HG03280 (cell line): ENCODE results near the gene GFAP.

ENCODE experiments used
- ATAC-seq: cut with Tn5 transposase; IDR thresholded peaks from one replicate; pipeline ENCODE4 v1.9.1; 2021; ENCODE audit warnings: mild to moderate bottlenecking, moderate library complexity; ENCODE audit not compliant: unreplicated experiment

The GFAP gene

GRCh38 chr17:44867841-44868240 is 47.5 kb downstream of the GFAP start:
- ATAC-seq = no peak

DNA sequence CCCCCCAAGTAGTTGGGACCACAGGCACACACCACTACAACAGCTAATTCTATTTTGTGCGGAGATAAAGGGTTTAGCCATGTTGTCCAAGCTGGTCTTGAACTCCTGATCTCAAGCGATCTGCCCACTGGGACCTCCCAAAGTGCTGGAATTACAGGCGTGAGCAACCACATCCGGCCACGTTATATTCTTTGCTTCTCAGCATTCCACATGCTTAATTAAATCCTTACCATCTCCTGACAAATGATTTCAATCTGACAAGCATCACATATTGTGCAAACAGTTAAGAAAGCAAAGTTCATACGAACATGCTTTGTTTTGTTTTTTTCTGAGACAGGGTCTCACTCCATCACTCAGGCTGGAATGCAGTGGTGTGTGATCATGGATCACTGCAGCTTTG is 49.4 kb downstream of the GFAP start:
- no peak for ATAC-seq

DNA sequence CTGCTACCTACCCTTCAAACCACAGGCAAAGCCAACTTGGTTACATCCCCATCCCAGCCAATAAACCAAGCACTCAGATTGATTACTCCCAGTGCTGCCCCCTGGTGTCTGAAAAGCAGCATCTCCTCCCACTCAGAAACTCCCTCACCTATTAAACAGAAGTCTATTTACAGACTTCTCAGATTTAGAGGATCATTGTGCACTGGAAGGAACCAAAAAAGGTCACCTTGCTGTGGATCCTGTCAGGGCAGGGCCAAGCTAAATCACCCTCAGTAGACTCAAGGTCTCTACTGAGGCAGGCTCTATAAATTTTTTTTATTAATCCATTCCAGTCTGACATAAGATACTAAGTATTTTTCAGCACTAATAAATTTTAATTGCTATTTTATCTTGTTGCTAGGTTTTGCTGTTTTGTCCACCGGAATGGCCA is 50.1 kb downstream of the GFAP start:
- no peak for ATAC-seq

DNA sequence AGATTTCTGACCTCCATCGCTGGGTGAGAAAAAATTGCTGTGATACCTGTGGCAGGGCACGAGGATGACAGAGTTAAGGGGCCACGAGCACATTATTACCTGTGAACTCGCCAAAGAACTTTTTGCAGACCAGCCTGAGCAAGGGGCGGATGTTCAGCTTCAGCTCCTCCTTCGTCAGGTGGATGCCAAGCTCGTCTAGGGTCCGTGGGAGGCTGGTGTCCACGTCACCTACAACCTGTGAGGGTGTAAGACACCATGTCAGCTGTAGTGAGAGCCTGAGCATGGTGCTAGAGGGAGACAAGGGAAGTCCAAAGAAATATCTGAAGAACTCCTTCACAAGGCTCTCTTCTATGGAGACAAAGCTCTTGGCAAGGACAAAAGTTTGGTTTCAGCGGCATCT is 50.5 kb downstream of the GFAP start:
- no peak for ATAC-seq

DNA sequence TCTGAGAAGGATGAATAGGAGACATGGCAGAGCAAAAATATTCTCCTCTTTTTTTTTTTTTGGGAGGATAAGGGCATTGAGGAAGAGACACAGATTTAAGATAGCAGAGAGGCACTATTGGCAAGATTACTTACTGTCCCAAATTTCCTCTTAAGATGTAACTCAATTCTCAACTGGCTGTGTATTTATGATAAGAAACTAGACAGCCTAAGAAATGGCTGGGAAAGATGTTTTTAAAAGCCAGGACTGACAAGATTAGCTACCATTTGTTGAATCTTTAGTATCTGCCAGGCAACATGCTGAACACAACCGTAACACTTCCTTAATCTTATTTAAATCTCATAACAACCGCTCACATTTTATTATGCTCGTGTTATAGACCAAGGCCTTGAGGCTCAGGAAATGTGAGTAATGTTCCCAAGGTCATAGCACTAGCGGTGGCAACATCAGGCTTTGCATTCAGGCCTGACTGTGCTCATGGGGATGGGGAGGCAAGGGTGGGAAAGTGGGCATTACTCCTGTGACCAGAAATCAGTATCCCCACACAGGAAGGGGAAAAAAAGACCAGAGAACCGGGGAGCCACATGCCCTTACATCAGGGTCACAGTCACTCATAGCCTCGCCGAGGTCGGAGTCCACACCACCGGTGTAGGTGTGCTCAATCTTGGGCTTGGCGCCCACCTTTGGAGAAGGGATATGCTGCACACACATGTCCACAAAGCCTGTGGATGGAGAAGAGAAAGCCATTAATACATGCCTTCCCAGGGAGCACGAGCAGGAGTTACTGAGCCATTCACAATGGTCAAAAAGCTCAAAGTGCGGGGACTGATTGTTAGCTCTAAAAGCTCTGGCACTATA is 52.0 kb downstream of the GFAP start:
- no peak for ATAC-seq

DNA sequence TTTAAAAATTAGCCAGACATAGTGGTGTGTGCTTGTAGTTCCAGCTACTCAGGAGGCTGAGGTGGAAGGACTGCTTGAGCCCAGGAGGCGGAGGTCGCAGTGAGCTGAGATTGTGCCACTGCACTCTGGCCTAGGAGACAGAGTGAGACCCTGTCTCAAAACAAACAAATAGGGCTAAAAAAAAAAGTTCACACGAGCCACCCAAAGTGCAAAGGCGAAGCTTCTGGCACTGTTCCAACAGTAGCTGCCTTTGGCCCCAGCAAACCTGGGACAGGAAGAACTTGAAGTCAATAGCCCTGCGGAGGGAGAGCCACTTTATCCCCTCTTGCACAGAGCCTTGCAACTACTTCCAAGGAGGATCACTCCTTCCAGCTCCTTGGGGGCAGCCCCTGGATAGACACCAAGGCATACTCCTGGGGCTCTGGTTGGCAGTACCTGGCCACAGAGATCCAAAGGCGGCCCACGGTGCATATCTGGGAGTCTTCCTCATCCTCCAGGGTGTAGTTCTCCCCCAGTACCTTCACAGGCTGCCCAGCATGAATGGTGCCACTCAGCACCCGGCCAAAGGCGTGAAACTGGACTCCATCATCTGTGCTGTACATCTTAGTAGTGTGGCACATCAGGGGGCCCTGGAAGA is 52.9 kb downstream of the GFAP start:
- ATAC-seq = no peak

- no peak for ATAC-seq
Observed at GRCh38 chr17:44859701-44860100, 55.6 kb downstream of the GFAP start.

DNA sequence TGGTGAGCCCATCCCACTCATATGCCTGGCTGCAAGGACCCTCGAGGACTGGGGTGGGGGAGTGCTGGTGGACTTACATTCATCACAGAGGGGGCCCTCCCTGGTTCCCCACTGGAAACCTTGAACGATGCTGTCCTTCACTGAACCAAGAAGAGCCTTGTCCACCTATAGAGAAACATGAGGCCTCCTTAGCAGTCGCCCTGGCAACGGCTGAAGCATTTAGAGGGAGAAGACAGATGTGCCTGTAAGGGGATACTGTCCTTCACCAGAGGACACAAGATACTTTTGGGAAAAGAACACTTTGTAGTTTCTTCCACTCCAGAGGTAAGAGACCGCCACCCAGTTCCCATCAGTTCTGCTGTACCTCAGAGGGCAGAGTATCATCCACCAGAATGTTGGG is 61.1 kb downstream of the GFAP start:
- ATAC-seq = no peak
